Neural cell (in vitro differentiated cells): ENCODE measurements around the gene SLC66A1. TPM values are rescaled to one million over a fixed set of nuclear protein-coding genes. Genes with fewer than 3 reads are reported as not detected.

Experiments
- H2AFZ ChIP-seq: fragments of 200-600, 300-800 bp; sonication (generic), shearing (Covaris generic); 2 replicates; pipeline ENCODE4 v1.6.0; 2014; ENCODE audit warnings: low read depth, mild to moderate bottlenecking, antibody characterized with exemption, low read length, moderate library complexity
- H3F3A ChIP-seq: fragments of 200-600 bp; shearing (Covaris generic); 2 replicates; pipeline ENCODE4 v1.6.1; 2016; ENCODE audit warnings: mild to moderate bottlenecking, moderate library complexity, mixed read lengths, antibody characterized with exemption, low read length; ENCODE audit not compliant: insufficient read depth, poor library complexity, severe bottlenecking
- H3K27ac ChIP-seq: fragments of 200-600, 300-800 bp; sonication (generic), shearing (Covaris generic); 2 replicates; pipeline ENCODE4 v1.5.1; 2014; ENCODE audit warnings: mild to moderate bottlenecking, low read length, moderate library complexity
- H3K27me3 ChIP-seq: fragments of 300-800, 200-600 bp; sonication (generic), shearing (Covaris generic); 2 replicates; pipeline ENCODE4 v1.6.0; 2014; ENCODE audit warnings: mild to moderate bottlenecking, low read depth, low read length, moderate library complexity; ENCODE audit not compliant: insufficient read depth
- H3K36me3 ChIP-seq: fragments of 300-800, 200-600 bp; sonication (generic), shearing (Covaris generic); 2 replicates; pipeline ENCODE4 v1.5.1; 2014; ENCODE audit warnings: mild to moderate bottlenecking, antibody characterized with exemption, low read length, moderate library complexity; ENCODE audit not compliant: insufficient read depth
- H3K4me2 ChIP-seq: fragments of 300-800, 200-600 bp; sonication (generic), shearing (Covaris generic); 2 replicates; pipeline ENCODE4 v1.6.0; 2014; ENCODE audit warnings: mild to moderate bottlenecking, low read length
- H3K4me3 ChIP-seq: fragments of 300-800, 200-600 bp; sonication (generic), shearing (Covaris generic); 2 replicates; pipeline ENCODE4 v1.5.1; 2014; ENCODE audit warnings: mild to moderate bottlenecking, low read length, moderate library complexity
- H3K79me2 ChIP-seq: fragments of 200-600 bp; shearing (Covaris generic); replicated peaks from 2 replicates; pipeline ENCODE4 v1.6.0; 2014; ENCODE audit warnings: mild to moderate bottlenecking, low read length, moderate library complexity; ENCODE audit not compliant: insufficient read depth
- H3K9ac ChIP-seq: fragments of 300-800, 200-600 bp; sonication (generic), shearing (Covaris generic); 2 replicates; pipeline ENCODE4 v1.6.1; 2016; ENCODE audit warnings: mild to moderate bottlenecking, low read length, mixed read lengths
- H3K9me2 ChIP-seq: fragments of 200-600 bp; shearing (Covaris generic); 2 replicates; pipeline ENCODE4 v1.6.1; 2016; ENCODE audit warnings: mild to moderate bottlenecking, low read length, mixed read lengths; ENCODE audit not compliant: insufficient read depth
- H3K9me3 ChIP-seq: fragments of 200-600, 300-800 bp; sonication (generic), shearing (Covaris generic); 2 replicates; pipeline ENCODE4 v1.6.1; 2016; ENCODE audit warnings: mild to moderate bottlenecking, mixed run types, low read length, moderate library complexity, mixed read lengths
- H4K20me1 ChIP-seq: fragments of 200-600 bp; shearing (Covaris generic); 2 replicates; pipeline ENCODE4 v1.6.1; 2016; ENCODE audit warnings: mild to moderate bottlenecking, mixed run types; ENCODE audit not compliant: insufficient read depth
- CTCF ChIP-seq: fragments of 450-650 bp; IDR thresholded peaks from 2 replicates; pipeline ENCODE4 v1.5.1; 2014; ENCODE audit warnings: antibody characterized with exemption, mild to moderate bottlenecking, moderate library complexity; ENCODE audit not compliant: poor library complexity, severe bottlenecking
- EP300 ChIP-seq: fragments of 450-650 bp; conservative IDR thresholded peaks from 2 replicates; pipeline ENCODE4 v1.6.1; 2014; ENCODE audit warnings: antibody characterized with exemption, mild to moderate bottlenecking, moderate library complexity; ENCODE audit not compliant: poor library complexity, severe bottlenecking
- EZH2 ChIP-seq: fragments of 200-600, 300-800 bp; shearing (Covaris generic), sonication (generic); IDR thresholded peaks from 2 replicates; pipeline ENCODE4 v1.6.1; 2014; ENCODE audit warnings: antibody characterized with exemption, low read length, borderline replicate concordance, mild to moderate bottlenecking; ENCODE audit not compliant: insufficient read depth, poor library complexity, severe bottlenecking
- MXI1 ChIP-seq: fragments of 450-650 bp; conservative IDR thresholded peaks from 2 replicates; pipeline ENCODE4 v1.6.1; 2014; ENCODE audit warnings: antibody characterized with exemption, mild to moderate bottlenecking; ENCODE audit not compliant: poor library complexity, severe bottlenecking
- POLR2AphosphoS5 ChIP-seq: IDR thresholded peaks from 2 replicates; pipeline ENCODE4 v1.6.1; 2012
- RAD21 ChIP-seq: fragments of 450-650 bp; conservative IDR thresholded peaks from 2 replicates; pipeline ENCODE4 v1.6.1; 2014; ENCODE audit warnings: antibody characterized with exemption, mild to moderate bottlenecking, moderate library complexity
- REST ChIP-seq: IDR thresholded peaks from 2 replicates; pipeline ENCODE4 v1.6.1; 2012; ENCODE audit warnings: borderline replicate concordance
- SMC3 ChIP-seq: fragments of 450-650 bp; conservative IDR thresholded peaks from 2 replicates; pipeline ENCODE4 v1.6.1; 2014; ENCODE audit warnings: antibody characterized with exemption, mild to moderate bottlenecking, moderate library complexity; ENCODE audit not compliant: poor library complexity
- TAF1 ChIP-seq: IDR thresholded peaks from 2 replicates; pipeline ENCODE4 v1.6.1; 2012; ENCODE audit warnings: low read depth
- polyA plus RNA-seq: library from polyadenylated mRNA; depleted of rRNA; stranded (reverse); fragments of >200 nt; gene quantifications from 2 replicates; pipeline ENCODE4 v1.2.3, GENCODE V29; 2014

The SLC66A1 gene
- polyA plus RNA-seq, 1 donor from 2014 or later, result 31.8 TPM

DNA sequence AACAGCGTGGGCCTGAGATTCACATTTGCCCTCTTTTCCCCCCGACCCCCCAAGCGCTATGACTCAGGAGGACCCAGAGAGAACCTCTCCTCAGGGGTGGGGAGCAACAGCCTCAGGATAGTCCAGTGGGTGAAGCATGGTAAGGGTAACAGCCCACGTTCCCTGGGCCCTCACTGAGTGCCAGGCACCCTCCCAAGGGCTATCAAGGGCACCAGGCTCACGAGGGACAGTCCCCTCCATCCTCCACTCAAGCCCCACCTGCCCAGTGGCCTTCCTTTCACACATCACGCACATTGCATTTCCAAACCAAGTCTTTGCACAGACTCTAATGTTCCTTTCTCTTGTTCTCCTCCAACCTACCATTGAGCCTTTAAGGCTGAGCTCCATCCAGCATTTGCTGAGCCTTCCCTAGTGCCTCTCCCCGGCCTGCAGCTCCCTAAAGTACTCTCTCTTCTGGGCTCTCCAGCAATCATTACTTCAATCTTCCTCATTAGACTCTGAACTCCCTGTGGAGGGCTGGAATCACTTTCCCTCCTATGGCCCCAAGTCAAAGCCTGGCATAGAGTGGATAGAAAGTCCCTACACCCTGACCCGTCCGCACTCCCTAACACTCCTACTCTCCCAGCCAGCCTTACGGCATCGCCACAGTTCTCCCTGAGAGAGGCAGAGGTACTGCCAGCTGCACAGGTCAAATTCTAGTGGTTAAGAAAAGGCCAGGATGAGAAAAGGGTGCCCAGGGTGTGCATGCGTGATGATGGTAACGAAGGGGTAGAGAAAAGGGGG, 1.2 kb upstream of the SLC66A1 start:
- Histone ChIP-seq H3K9ac (peak overlapping the region; percentile 90), H3K4me2 (peak overlapping the region; percentile 75), H3K36me3 (no peaks in the 10 kb centered on the region), H3K27ac (peak overlapping the region; percentile 47), H2AFZ (peak overlapping the region; percentile 37), H3K4me3 (peak overlapping the region; percentile 98), H3K9me3 (no peaks in the 10 kb centered on the region), H3F3A (no peaks in the 10 kb centered on the region), H3K27me3 (no peaks in the 10 kb centered on the region), H3K79me2 (peaks cover 12% of the 10 kb centered on the region), H4K20me1 (no peaks in the 10 kb centered on the region), H3K9me2 (no peaks in the 10 kb centered on the region)
- TF ChIP-seq MXI1 (no peak), TAF1 (no peak), SMC3 (no peak), EZH2 (no peak)

GRCh38 chr1:19311503-19311930, 609 bp upstream of the SLC66A1 start:
- Histone ChIP-seq H4K20me1 (no peaks in the 10 kb centered on the region), H3K9ac (peak overlapping the region; percentile 90), H3F3A (no peaks in the 10 kb centered on the region), H3K4me3 (peak overlapping the region; percentile 98), H3K36me3 (no peaks in the 10 kb centered on the region), H3K9me2 (no peaks in the 10 kb centered on the region), H3K27me3 (no peaks in the 10 kb centered on the region), H3K27ac (peak overlapping the region; percentile 47), H3K79me2 (peaks cover 12% of the 10 kb centered on the region), H2AFZ (peak overlapping the region; percentile 37), H3K9me3 (no peaks in the 10 kb centered on the region), H3K4me2 (peak overlapping the region; percentile 75)
- TF ChIP-seq MXI1, result no peak
- no peak for TF ChIP-seq TAF1
- TF ChIP-seq REST, result no peak
- no peak for TF ChIP-seq POLR2AphosphoS5
- TF ChIP-seq RAD21, result no peak
- no peak for TF ChIP-seq SMC3
- TF ChIP-seq EP300, result no peak
- no peak for TF ChIP-seq CTCF
- no peak for TF ChIP-seq EZH2
